Ureter (tissue), 1 donor: ENCODE measurements around the gene SLC25A26. TPM values are rescaled to one million over a fixed set of nuclear protein-coding genes. Genes with fewer than 3 reads are reported as not detected.

Experiments
- DNase-seq: peaks from one replicate; pipeline ENCODE4 v3.0.0-alpha.2; 2020; ENCODE audit warnings: low spot score
- total RNA-seq: library from RNA; stranded (reverse); gene quantifications from one replicate; pipeline ENCODE4 v1.2.4, GENCODE V29; 2023
- donor health status: DM: yes; HTN: yes; CAD: no.

The SLC25A26 gene
- total RNA-seq, 1 donor from 2014 or later, result 21.3 TPM

DNA sequence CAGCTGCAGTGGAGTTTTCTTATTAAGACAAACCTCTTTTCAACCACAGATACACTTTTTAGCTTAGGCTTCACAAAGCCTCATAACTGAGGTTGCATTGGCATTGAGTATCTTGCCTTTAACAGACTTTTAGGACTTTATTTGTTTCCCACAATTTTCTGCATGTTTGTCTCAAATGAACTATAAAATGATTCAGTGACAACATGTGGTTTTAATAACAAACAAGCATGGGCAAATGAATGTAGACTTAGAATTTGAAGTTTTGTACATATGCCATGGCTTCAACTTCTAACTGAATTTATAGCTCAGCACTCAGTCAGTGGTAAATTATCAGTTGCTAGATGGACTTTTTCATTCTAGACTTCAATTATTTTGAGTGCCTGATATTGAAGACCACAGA, 101.6 kb downstream of the SLC25A26 start:
- no peak for DNase-seq

DNA sequence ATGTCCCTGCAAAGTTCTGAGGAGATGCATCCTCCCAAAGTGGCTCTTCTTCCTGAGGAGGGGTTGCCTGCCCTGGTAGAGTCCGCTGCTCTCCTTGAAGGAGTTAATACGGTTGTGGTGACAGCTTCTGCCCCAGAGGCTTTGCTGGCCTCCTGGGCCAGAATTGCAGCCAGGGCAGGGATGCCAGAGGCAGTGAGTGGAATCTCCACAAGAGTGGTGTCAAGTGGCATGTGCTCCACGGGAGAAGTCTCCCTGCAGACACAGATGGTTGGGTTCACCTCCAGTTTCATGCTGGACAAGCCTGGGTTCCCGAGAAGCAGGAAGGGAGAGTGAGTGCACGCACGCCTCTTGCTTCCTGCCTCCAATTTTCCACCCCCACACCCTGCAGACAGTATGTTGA, 105.5 kb downstream of the SLC25A26 start:
- no peak for DNase-seq

DNA sequence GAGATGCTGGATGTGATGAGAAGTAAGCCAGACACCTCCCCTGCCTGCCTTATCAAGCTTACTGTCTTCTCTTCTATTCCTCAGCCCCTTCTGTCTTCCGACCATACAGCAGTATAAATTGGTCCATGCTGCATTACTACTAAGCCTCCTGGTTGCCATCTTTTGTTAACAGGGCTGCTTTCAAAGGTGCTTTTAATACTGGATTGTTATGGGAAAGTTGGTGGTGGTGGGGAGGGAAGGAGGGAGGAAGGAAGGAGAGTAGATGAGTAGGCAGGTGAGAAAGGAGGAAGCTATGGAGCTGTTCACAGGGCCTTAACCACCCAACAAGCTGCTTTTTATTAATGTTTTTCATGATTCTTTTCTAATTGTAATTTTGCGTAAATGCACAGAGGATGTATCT, 114.9 kb downstream of the SLC25A26 start:
- no peak for DNase-seq

DNA sequence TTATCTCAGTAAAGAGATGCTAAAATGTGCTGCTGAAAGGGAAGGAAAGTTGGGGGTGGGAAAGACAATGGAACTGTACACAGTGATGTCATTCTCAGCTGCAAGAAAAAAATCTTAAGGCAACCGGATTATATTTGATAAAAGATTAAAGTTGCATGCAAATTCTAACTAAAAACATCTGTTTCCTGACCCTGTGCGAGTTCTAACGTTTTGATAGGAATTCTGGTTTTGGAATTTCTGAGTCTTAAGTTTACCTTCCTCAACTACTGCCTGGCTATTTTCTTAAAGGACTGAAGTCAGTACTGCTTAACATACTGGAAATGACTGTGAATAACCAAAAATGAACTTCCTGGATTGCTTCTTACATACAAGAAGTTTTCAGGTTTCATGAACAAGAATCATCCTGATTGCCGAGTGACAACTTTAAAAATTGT, 115.5 kb downstream of the SLC25A26 start:
- DNase-seq, result no peak

DNA sequence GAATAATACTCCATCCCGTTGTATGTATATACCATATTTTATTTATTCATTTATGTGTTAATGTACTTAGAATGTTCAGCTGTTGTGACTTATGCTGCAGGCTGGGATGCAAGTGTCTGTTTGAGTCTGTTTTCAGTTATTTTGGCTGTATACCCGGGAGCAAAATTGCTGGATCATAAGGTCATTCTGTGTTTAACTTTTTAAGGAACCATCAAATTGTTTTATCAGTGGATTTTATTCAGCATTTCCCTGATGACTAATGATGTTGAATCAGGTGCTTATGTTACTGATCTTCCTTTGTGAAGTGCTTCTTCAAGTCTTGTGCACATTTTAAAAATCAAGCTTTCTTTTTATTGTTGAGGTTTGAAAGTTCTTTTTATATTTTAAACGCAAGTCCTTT, 118.1 kb downstream of the SLC25A26 start:
- no peak for DNase-seq

DNA sequence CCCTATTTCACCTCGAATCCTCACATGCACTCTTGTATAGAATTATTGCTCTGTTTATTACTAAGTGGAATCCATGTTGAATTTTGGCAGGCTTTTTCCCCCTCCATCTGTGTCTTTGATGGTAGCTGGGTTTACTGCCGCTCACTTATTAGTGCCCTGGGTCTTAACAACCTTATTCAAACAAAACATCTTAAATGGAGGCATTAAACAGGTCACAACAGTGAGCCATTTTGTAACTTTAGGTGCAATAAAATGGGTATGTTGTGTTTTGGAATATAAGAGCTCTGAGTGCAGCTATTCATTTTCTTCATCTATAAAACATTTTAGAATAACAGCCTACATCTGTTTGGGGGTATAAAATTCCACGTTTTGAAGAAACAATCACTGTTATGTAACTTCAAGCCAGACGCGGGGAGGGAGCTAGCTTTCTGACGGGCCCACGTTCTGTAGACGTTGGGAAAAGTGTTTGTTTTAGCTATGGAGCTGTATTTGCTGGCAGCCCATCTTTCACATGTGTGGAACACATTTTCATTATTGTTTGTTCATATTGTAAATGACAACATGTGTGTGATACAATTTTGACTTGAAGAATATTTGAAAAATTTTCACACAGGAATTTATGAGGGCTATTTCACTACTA, 122.0 kb downstream of the SLC25A26 start:
- DNase-seq, result no peak

DNA sequence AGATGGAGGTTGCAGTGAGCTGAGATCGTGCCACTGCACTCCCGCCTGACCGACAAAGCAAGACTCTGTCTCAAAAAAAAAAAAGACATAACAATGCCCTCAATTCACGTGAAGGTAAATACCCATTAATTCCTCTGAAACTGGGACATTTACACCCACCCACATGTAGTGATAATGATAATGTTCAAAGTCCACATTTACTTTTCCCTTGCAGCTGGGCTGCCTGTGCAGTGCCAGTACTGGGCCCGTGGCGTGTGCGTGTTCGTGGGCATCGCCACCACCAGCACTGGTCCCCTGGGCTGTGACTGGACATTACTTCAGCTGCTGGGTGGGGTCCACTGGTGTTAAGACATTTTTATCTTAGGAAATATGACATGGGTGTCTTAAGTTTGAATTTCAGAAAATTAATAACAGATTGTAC, 123.6 kb downstream of the SLC25A26 start:
- DNase-seq, result no peak

DNA sequence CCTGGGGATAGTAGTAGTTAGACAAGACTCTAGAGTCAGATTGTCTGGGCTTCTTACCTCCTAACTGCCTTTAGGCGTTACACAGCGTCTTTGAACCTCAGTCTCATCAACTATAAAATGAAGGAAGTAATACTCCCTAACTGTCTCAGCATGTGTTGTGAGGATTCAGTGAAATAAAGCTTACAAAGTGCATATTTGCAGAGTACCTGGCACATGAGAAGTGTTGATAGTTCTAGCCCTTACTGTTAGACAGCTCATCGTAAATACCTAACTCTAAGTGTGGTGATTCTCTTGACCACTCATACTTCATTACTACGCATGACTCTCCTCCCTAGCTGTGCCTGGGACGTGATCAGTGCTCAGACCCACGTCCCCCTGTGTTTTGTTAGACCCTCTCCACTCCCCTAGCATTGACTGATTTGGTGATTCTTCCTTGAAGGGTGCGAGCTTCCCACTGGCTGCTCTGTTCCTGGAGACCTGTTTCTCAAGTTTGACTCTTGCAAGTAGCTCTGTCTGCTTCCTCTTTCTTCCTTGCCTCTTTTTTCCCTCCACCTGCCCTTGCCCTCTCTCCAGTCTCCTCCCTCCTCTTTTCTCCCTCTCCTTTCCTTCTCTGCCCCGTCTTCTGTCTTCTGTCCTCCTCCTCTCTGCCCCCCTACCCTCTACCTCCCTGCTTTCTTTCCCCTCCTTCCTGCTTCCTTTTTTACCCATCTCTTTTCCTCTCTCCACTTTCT, 124.2 kb downstream of the SLC25A26 start:
- no peak for DNase-seq

DNA sequence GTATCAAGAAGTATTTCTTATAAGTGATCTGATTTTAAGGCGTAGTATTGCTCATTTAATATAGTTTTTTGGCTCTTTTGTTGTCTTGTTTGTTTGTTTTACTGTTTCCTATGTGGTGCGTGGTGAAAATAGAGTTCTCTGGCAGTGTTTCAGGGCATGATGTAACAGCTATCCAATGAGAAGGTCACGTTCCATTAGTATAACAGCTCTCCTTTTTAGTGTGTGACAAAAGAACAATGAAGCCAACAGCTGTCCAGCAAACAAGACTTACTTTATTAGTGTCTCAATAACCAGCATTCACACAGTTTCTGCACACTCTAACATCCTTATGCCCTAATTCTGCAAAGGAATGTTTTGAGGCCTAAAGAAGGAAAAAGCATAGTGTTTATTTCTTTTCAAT, 127.9 kb downstream of the SLC25A26 start:
- DNase-seq, result no peak

DNA sequence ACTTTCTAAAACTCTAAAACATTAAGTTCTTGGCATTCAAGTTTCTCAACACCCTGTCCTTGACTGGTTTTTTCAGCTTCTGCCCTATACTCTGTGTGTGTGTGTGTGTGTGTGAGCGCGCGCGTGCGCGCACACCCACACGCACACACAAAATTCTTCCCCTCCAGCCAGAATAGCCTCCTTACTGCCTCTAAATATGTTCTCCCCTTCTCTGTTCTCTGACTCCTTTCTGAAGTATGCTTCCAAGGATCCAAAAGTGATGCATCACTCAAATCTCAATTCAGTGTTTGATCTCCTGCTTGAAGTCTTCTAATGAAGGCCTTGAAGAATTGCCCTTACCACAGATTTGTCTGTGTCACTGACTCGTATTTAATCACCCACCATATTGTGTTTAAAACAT, 129.8 kb downstream of the SLC25A26 start:
- DNase-seq, result no peak

DNA sequence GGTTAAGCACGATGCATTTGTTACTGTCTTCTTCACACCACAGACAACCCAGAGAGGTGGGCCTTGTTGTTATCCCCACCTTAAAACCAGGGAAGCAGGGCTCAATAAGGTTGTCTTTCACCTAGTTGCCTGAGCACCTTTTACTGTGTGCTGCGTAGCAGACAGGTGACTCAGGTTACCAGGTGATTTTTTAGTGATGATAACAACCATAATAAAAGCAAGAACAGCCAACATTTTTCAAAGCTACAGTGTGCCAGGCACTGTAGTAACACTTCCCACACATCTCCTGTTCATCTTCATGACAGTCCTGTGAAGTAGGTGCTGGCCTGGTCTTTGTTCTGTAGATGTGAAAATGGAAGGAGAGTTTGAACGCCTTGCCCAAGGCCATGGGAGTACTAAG, 132.2 kb downstream of the SLC25A26 start:
- no peak for DNase-seq

DNA sequence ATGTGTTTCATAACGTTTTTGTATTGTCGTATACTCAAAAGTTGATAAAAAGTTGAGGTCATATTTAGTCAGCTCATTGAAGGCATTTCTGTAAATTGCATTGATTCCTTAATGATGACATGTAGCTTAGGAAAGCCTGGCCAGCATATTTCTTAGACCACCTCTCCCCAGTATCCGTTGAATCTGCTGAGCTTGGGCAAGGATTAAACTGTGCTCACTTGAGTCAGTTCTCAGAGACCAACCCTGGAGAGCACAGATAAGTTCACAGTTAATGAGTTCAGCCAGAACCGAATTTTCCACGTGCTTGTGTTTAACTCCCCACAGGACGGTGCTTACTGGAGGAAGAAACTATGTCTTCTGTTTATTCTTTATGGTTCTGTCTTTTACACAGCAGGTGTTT, 132.7 kb downstream of the SLC25A26 start:
- DNase-seq, result no peak

DNA sequence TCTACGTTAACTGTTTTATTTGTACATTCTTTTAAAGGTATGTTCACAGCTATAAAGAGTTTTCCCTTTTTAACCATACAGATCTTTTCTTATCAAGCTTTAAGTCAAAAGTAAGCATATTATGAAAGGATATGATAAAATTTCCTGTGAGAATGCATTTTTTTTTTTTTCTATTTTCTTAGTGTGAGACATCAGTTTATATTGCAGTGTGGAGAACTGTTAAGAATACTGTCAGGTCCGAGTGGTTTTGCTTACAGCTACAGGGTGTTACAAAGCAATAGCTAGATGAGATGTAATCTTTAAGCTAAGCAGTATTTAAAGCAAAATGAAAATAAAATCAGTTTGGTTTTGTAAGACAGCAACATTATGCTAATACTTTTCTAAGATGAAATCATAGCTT, 133.2 kb downstream of the SLC25A26 start:
- DNase-seq, result no peak

DNA sequence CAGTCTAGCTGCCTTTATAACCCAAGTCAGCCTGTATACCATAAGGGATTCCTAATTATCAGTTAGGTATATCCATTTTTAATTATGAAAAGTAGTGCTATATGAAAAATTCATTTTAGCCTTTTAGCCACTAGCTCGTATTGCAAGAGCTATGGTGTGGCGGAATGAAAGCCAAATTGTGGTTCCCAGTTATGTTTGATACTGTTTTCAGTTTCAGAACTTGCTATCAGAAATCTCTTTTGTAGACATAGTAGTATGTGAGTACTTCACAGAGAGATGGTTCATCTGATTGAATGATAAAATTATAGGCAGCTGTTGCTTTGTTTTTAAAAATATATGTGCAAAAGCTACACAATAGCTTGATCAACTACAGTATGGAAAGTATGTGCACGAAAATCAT, 134.6 kb downstream of the SLC25A26 start:
- DNase-seq, result no peak

DNA sequence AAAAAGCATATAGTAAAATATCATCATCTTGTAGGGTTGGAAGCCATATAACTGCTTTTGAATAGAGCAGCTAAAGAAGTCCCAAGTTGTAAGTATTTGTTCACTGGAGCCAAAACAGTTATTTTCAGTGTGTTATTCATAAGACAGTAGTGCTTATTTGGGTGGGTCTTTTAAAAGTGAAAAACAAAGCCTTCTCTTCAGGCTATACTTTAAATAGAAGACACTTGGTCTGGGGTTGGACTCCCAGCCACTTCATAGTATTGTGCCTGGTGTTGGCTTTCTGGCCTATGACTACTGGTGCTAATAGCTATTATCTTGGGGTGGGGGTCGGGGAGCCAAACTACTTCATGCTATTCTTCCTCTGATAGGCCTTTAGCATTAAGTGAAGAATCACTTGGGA, 135.2 kb downstream of the SLC25A26 start:
- no peak for DNase-seq

DNA sequence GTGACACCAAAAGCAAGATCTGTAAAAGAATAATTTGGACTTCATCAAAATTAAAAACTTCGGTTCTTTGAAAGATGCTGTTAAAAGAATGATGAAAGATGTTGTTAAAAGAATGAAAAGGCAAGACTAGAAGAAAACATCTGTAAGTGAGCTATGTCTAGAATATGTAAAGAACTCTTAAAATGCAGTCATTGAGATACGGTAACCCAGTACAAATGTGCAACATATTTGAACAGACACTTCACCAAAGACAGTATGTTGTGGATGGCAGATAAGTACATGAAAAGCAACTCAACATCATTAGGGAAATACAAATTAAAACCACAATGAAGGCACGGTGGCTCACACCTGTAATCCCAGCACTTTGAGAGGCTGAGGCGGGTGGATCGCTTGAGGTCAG, 140.6 kb downstream of the SLC25A26 start:
- no peak for DNase-seq

DNA sequence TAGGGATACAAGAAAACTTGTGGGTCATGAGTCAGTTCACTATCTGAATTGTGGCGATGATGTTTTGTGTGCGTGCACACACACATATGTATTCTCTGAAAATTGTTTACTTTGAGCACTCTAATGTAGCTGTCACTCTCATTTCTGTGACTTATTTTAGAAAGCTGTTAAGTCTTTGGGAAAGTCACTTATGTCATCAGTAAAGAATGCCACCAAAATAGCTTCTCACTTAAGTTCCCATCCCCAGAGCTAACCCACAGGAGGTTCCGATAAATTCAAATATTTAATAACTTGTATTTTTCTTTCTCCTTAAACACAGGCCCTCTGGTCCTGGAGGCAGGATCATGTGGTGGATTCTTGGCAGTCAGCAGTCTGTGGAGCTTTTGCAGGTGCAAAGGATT, 141.7 kb downstream of the SLC25A26 start:
- no peak for DNase-seq

DNA sequence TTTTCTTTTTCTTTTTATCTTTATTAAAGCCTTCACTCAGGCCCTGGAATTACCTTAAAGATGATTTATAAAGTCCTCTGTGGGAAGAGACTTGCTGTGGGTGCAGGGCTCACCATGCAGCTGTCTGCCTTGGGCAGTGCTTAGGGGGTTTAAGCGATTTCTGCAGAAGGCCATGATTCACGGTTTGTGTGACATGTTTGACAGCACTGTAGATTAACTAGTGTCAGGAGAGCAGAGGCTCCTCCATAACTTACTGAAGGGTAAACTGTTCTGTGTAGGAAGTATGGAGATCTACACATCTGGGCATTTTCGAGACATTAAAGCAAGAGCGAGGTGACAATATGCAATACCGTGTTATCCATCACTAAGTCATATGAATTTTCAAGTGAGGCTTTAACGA, 142.3 kb downstream of the SLC25A26 start:
- no peak for DNase-seq

DNA sequence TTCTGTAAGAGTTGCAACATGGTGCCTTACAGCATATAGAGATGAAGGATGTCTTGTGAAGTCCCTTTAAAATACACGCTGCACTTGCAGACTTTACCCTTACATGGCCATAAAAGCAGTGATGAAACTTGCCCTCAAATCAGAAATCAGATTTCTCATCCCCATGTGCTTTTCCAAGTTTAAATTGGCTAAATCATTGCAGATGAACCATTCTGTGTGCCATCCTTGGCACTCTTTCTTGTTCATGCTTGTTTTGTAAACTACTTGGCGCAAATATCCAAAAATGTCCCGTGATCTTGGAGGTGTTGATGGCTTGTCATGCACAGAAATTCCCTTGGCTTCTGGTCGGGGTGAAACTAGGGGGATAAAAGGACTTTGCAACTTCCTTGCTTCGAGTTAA, 144.3 kb downstream of the SLC25A26 start:
- no peak for DNase-seq

DNA sequence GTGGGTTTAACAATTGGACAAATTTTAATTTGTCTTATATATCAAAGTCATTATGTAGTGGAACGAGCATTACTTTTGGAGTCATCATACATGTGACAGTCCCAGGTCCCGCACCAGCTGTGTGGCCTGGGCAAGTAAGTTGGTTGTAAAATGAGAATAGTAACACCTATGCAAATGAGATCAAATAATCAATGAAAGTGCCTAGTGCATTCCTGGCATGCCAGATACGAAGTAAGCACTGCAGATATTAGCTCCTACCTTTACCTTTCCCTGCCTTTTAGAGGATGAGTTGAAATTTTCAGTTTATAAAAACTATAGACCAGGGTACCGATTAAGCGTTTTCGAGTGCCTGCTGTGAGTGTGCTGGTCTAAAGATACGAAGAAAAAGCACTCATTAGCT, 145.9 kb downstream of the SLC25A26 start:
- DNase-seq, result no peak

DNA sequence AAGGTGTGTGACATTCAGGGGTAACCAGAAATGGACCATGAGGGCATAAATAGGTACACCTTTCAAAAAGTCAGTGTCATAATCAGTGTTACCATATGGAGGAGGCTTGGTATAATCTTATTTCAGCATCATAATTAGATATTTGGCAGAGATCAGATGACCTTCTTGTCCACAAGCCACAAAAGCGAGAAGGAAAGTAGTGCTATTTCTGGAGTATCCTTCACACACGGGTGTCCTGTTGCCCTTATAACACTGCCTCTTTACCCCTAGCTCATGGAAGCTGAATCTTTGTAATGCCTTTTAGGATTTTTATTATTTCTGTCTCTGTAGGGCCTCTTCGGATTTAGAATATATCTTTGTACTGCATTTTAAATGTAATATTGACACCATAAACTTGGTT, 147.2 kb downstream of the SLC25A26 start:
- DNase-seq, result no peak

DNA sequence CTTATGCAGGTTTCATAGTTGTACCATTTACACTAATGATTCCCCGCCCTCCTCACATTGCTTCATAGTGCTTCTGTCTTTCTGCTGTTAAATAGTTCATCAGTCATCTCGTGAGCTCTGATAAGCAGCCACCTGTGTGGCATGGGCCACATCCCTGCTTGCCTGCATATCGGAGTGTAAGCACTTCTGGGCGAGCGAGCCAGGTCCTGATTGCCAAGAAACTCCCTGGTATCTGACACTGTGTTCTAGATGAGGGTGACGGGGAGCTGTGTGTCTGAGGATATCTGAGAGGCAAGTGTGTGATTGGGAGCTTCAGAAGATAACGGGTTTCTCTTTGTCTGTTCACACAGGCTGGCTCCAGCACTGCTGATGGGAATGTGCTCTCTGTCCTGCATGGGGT, 149.4 kb downstream of the SLC25A26 start:
- DNase-seq, result no peak

DNA sequence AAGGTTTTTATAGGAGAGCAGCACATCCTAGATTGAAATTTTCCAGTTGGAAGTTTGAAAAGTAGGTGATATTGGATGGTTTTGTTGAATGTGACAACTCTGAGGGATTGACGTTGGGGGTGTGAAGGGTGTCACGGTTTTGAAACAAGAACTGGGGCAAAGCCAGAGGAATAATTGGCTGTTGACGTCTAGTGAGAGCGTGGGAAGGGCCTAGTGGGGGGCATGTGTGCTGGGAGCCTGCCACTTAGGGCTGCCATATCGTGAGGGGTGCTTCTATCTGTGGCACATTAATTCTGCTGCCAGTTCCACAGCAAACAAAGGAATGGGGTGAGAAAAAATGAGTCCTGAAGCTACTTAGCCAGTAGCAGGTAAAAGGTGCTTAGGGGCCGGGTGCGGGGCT, 150.6 kb downstream of the SLC25A26 start:
- no peak for DNase-seq
